NCI-H1694 treated with DMSO at 0.1 percent for 48 hours (cell line): ENCODE measurements around the gene ATP9B.

Experiments
- DNase-seq: peaks from one replicate; lab custom pipeline; 2025; lab: John Stamatoyannopoulos, UW

The ATP9B gene

GRCh38 chr18:79427368-79428225 lies 358.4 kb downstream of the ATP9B start:
- DNase-seq = no peak
